CD4-positive, alpha-beta T cell treated with Interleukin-2 at 100 ng/mL for 4 hours (primary cell): ENCODE results near the gene ARL14EP.
A peak's percentile ranks its signal among the peaks of the same experiment; 100 is the strongest.

Source experiments
- DNase-seq: peaks from one replicate; pipeline ENCODE4 v3.0.0-alpha.2; 2020; ENCODE audit warnings: low spot score

The ARL14EP gene

DNA sequence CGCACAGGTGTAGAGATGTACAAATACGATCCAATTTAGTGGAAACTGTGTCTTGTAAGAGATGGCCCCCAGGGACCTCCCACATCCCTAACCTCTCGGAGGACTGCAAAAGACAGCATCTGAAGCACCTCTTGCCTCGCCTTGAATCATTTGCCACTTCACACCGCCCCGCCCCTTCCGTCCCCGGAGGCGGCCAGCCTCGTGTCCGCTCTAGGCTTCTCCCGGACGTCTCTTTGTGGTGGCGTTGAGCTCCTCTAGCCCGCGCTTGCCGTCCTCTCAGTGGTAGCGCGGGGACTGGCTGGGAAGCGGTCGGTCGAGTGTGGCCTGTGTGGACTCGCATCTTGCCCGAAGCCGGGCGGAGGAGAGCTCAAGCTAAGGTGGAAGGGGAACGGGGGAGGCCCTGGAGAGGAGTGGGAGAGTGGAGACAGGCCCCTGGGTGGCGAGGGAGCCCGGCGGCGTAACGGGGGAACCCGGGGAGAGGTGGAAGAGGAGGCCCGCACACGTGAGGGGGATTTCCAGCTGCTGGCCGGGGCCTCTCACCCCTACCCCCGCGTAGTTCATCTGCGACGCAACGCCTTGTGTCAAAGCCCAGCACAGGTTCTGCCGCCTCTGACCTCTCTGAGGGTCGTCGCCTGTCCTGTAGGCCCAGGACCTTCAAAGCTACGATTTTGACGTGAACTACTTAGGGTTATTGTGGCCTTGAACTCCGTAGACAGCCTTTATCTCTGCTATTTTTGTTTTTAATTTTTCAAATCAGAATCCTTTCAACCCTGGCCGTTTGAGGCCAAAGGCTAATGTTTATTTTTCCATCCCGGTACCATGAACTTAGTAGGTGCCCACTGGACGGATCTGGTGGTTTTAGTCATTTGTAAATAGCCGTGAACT is at the start of gene ARL14EP:
Gene ARL14EP, plus strand, starts transcription at position 279 of the 885 bp plus-strand sequence. CDS start 7,845 bp downstream, outside the sequence.
- DNase-seq, result peak; percentile 91

DNA sequence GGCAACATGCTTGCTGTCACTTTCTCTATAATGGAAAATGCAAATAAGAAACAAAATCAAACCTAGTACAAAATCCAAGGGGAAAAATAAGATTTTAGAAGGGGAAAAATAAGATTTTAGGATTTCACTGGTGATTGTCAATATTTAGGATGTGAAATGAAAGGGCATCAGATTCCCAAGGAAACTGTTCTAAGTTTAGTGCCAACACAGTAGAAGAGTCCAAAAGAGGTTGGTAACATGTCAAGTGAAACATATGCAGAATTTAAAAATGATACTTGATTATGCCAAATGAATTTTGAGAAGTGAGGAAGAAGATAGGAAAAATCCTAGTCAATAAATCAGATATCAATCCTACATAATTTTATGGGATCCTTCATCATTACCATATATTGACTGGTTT is 45.7 kb upstream of the ARL14EP start:
- no peak for DNase-seq

DNA sequence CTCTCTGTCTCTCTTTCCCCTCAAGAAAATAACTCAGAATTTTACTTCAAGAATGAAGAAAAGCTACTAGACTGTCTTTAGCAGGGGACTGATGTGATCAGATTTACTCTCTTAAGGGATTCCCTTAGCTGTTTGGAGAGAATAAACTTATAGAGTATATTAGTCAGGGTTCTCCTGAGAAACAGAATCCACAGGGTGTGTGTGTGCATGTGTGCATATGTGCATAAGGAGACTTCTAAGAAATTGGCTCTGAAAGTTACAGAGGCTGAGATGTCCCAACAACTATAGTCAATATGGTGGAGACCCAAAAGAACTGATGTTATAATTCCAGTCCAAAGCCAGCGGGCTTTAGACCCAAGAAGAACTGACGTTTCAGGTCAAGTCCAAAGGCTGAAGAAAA is 43.1 kb upstream of the ARL14EP start:
- no peak for DNase-seq

DNA sequence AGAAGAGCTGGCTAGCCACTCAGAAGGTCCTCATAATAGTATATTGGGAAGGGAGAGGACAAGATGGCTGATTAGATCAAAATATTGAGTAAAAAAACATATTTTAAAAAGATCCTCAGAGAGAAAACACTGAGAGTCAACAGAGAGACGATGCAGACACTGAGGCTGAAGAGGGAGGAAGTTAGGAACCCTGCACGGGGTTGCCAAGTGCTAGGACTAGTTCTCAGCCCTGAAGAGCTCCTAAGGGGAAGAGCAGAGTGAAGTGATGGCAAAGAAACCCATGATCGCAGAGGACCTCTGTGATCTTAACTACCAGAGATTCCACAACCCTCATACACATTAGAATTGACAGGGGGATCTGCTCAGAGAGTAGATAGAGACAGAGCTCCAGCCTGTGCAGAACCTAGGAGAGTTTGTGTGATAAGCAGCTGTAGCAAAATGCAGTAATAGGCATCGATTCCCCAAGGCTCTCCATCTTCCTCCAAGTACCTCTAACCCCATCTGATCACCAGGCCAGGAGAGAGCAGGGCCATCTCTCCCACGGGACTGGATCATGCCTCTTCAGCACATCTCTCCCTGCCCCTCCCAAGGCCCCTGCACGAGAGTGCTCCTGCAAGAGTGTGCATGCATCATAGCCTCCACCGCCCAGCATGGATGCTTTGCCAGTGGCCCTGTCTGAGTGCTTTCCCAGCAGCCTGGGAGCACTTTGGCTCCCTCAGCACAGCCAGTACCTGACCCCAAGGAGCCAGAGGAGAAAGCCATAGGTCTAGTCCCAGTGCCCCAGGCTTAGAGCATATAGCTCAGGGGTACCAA is 41.2 kb upstream of the ARL14EP start:
- no peak for DNase-seq

DNA sequence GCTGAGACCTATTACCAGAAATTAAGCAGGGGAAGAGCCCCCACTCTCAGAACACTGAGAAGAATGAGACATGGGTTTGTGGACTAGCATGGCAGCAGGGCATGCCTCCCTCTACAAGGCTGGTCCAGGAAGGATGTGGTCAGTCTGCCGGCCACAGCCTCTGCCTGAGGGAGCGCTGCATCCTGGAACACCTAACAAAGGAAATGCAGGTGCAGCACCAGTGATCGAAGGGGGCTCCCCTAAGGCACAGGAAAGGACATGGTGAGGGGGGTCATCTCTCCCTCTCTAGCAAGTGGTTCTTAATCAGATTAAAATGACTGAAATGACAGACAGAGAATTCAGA is 40.6 kb upstream of the ARL14EP start:
- DNase-seq, result peak; percentile 8

DNA sequence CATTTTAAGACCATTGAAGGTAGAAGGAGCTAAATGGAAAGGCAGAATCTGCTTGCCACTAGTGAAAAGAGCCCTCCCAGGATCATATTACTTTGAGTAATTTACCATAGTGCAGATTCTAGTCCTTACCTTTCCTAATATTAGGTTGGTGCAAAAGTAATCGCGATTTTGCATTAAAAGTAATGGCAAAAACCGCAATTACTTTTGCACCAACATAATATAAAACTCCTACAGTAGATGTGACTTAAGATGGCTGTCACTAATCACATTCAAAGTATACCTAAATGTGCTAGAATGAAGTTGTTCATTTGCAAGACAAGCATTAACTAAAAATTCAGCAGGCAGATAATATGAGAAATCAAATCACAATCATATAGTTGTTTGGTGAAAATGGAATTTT is 38.1 kb upstream of the ARL14EP start:
- no peak for DNase-seq

DNA sequence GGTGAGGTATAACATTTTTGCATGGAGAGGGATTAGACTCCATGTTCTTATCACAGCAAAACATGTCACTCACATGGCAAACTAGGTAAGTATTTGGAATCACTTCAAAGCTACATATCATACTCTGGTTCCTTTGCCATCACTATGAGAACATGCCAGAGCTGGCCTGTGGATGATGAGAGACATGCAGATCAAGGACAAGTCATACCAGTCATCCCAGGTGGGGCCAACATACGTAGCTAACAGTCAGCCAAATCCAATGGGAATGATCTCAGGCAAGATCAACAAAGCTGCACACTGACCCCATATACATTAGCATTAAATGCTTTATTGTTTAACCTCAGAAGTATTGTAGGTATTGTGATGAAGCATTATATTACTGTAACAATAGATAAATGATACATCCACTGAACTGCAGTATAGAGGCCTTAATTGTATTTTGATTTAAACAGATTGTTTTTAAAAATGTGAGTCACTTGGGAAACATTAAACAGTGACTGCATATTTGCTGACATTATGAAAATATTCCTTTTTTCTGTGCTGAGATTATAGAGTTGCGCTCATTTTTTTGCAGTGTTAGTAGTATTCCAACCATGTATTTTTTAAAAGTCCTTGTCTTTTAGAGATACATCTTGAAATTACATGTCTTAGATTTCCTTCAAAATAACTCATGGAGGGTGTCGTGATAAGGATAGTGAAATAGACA is 37.3 kb upstream of the ARL14EP start:
- no peak for DNase-seq

DNA sequence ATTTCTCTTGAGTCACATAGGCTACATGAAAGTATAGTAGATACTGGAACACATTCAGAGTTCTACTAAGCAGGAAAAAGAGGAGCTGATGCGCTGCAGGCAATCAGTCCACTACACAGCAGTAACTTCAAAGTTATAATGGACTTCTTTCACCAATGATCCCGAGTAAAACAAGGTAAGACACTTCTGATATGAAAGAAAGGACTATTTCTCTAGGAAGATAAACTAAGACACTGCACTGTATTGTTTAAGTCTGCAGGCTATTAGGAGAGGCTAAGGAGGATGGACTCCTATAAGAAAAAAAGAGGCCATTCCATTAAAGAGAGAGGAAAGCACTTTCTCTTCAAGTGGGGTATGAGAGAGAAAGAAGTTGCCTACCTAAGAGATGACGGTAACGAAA is 31.6 kb upstream of the ARL14EP start:
- no peak for DNase-seq

DNA sequence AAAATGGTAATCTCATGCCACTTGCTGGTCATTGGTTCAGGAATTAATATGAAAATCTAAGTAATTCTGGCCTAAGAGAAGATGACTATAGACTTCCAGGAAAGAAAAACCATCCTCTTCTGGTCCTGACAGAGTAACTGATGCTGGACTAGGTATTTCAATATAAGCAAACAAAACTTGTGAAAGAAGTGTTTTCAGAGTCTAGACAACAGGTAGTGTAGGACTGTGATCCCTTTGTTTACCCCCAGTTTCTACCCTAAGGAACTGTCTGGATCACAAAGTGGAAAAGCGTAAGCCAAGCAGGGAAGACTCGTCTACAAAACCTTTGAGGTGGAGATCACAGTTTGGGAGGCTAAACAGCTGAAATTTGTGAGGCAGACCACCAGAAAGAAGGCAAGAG is 30.4 kb upstream of the ARL14EP start:
- no peak for DNase-seq

DNA sequence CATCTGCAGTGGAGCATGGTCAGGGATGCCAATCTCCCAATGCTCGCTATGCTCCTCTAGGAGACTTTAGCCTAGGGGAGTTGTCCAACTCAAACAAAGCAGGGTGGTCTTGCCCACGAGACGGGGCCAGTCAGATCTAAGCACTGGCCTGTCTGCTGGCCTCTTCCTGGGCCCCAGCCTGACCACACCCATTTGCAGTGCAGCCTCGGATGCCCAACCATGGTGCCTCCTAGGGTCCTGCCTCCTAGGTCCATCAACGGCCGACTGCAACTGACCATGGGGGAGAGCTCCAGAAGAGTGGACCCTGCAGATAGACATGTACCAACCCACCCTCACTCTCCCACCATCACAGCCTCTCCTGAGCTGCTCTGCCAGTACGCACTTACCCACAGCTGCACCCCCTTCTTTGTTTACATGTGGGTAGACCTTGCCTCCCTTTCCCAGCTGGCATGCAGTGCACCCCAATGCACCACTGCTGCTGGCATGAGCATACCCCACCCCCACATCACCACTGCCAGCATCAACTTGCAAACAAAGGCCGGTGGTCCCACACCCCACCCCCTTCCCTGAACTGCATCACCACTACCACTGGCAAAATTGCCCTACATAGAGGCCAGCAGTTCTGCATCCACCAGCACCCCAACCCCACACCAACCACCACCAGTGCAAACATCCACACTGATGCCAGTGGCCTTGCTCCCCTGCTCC is 27.6 kb upstream of the ARL14EP start:
- no peak for DNase-seq

DNA sequence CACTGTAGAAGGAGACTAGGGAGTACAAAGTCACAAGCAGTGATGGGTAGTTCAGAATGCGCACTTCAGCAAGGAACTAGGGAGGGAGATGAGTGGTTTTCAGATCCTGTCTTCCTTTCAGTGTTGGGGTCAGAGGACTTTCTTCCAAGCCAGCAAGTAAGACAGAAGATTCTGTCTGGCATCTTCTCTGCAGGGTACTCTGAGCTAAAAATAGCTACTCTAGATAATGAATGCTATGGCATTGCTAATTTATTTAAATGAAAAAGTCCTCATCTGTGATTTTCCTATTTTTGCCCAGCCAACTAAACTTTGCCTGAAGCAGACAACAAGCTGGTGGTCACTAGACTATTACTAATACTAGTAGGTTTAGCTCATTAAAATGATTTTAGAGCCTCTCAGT is 18.3 kb upstream of the ARL14EP start:
- no peak for DNase-seq

DNA sequence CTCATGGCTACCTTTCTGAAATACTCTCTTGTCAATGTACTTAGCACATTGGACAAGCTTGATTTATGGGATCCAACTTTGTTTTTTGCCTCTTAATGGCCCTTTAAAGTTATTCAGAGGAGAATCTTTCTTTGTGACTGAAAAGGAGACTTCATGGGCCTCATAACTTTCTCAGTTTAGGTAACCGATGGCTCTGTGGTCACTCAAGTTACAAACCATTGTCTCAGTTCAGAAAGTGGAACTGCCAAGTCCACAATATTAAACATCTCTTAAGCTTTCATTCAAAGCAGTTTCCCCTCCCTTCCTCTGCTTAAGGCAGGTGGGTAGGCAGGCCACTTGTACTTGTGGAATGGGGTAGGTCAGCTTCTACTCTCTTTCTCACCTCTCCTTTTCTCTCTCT is 12.3 kb upstream of the ARL14EP start:
- DNase-seq, result no peak

DNA sequence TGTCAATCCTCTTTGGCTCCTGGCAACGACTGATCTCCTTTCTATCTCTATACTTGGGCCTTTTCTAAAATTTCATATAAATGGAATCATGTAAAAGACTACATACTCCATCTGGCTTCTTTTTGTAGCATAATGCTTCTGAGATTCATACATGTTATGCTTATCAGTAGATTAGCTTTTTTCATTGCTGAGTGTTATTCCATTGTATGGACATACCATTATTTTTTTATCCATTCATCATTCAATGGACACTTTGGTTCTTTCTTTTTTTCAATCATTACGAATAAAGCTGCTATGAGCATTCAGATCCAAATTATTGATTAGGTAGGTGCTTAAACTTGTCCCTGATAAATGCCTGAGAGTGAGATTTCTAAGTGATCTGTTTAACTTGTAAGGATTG is 11.7 kb upstream of the ARL14EP start:
- DNase-seq, result no peak

DNA sequence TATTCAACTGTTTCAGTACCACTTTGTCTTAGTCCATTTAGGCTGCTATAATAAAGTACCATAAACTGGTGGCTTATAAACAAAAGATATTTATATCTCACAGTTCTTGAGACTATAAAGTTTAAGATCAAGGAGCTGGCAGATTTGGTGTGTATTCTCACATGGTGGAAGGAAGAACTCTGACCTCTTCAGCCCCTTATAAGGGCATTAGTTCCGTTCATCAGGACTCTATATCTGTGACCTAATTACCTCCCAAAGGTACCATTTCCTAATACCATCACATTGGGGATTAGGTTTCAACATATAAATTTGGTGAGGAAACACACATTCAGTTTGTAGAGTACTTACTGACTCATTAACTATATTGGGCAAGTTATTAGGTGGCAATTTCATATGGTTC is 10.7 kb upstream of the ARL14EP start:
- DNase-seq, result no peak

DNA sequence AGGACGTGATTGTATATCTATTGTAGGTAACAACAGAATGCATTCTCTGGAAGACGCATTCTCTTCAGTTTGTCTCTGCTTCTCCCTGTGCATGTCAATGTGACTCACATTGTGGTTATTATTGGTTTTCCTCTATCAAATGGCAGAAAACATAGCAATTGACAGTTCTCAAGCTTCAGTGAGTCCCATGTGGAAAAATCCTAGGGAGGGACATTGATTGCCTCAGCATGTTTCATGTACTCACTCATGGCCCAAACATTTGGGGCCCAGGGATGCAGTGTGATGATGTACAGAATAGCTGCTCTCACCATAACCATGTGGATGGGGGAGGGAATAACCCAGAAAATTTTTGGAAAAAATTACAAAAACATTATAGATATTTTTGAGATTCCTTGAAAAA is 9.3 kb upstream of the ARL14EP start:
- no peak for DNase-seq

DNA sequence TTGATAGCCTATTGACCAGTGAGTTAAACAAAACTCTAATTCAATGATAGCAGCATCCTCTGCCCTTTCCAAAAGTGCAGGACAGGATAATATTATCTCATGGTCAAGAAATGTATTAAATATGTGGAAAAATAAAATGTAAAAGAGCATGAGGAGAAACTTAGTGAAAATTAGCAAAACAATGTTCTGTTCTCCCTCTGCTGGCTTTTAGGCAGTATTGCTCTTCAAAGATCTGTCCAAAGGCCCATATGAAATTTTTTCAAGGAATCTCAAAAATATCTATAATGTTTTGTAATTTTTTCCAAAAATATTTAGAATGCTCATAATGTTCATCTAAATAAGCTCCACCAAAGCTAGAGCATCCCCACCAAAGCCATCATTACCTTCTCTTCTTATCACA is 8.3 kb upstream of the ARL14EP start:
- DNase-seq, result no peak

DNA sequence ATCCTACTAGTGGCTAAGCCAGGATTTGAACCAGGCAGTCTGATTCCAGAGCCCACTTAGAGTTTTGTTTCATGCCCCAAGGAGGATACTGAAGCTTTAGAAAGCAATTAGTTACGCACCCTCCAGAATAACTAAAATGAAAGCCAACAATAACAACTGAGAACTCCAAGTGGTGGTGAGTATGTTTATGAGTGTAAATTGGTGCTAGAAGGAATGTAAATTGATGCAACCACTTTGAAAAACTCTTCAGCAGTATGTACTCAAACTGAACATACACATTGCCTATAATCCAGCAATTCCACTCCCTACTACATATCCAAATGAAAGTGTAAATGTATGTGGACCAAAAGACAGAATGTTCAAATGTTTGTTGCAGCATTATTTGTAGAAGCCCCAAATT is 6.7 kb upstream of the ARL14EP start:
- no peak for DNase-seq

DNA sequence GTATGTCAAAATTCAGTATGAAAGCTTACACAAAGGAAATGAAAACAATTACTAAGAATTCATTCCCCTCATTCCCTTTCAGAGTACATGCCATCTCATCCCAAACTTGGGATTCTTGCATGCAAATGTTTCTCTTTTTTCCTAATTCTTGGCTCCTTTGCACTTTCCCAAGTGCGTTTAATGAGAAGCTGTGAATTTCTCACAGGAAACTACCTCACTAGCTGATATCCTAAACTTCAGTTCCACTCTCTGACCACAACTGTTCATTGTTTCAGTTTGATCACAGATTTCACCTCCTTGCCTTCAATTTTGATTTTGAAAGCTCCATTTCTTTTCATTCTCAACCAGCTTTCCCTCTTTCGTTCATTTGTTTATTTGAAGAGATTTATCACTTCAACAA is 5.9 kb upstream of the ARL14EP start:
- DNase-seq, result no peak

DNA sequence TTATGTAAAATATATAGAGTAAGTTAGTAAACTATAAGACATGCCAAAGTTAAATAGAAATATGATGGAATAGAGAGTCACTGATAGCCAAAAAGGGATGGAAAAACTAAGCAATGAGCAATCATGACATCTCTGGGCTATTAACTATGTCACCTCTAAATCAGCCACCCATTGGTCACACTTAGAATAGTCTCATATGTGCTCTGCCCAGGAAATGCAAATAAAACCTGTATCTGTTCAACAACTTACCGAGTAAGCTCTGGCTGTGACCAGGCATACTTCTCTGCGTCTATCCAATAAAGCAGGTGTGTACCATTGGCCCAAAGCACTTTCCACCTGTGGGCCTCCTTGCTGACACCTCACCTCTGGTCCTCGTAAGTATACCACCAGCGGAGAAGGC is 1.6 kb upstream of the ARL14EP start:
- DNase-seq, result no peak

DNA sequence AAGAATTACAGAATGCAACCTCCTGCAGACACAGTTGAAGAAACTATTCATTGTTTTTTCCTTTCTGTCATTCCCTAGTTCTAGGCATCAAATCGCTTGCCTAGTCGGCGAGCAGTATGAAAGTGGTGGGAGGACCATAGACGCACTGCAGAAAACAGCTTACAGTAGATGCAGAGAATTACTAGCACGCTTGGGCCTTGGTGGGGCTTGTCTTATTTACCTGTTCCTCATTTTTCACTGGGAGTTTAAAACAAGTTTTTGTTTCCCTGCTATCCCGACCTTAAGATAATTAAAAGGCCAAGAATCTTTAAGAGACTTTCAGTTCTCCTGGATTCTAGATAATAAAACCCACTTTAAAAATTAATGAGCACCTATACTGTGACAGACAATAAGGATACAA is 713 bp upstream of the ARL14EP start:
- DNase-seq, result no peak

DNA sequence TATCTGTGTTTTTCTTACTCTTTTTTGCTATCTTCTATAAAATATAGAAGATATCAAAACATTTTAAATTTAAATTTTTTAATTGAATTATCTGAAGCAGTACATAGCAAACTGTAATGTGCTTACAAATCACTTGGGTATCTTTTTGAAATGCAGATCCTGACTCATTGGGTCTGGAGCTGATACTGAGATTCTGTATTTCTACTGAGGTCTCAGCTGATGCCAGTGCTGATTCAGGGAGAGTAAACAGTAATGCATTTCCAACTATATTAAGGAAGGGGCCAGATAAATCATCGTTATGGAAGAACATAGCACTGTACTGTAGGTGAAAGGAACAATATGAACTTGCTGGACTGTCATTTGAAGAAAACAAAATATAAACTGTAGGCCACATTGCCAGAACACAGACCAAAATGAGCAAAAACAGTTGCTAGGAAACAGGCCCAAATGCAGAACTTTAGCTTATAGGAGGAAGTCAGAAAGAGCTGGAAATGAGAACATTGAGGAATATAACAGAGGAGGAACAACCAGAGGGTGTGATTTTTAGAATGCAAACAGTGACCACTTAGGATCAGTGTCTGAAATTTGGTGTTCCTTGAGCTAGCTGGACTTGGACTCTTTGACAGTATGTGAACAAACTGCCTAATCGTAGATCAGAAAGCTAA is 3.3 kb downstream of the ARL14EP start:
- peak; percentile 4 for DNase-seq

DNA sequence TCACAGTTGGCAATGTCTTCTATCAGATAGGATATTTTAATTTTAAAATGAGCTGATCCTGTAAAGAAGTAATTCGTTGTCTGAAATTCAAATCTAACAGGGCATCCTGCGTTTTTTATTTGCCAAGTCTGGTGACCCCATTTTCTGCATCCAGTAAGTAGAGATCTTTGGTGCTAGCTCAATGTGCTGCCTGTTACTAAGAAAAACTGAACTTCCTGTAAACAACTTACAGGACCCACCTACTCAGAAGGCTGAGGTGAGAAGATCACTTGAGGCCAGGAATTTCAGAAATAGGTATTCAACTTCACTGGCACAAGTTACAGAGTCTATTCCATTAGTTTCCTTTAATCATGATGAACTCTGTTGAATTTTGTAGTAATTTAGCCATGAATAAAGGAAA is 4.0 kb downstream of the ARL14EP start:
- DNase-seq, result peak; percentile 28
